ENCODE measurements around the gene PDE3A. TPM values are rescaled to one million over a fixed set of nuclear protein-coding genes. Genes with fewer than 3 reads are reported as not detected.

Gene PDE3A
- total RNA-seq, 1 experiment from 2014 or later, result 2.8 TPM

GRCh38 chr12:20508962-20509361 is 140.6 kb downstream of the PDE3A start (continued):
- TF ChIP-seq, protein P1, sequence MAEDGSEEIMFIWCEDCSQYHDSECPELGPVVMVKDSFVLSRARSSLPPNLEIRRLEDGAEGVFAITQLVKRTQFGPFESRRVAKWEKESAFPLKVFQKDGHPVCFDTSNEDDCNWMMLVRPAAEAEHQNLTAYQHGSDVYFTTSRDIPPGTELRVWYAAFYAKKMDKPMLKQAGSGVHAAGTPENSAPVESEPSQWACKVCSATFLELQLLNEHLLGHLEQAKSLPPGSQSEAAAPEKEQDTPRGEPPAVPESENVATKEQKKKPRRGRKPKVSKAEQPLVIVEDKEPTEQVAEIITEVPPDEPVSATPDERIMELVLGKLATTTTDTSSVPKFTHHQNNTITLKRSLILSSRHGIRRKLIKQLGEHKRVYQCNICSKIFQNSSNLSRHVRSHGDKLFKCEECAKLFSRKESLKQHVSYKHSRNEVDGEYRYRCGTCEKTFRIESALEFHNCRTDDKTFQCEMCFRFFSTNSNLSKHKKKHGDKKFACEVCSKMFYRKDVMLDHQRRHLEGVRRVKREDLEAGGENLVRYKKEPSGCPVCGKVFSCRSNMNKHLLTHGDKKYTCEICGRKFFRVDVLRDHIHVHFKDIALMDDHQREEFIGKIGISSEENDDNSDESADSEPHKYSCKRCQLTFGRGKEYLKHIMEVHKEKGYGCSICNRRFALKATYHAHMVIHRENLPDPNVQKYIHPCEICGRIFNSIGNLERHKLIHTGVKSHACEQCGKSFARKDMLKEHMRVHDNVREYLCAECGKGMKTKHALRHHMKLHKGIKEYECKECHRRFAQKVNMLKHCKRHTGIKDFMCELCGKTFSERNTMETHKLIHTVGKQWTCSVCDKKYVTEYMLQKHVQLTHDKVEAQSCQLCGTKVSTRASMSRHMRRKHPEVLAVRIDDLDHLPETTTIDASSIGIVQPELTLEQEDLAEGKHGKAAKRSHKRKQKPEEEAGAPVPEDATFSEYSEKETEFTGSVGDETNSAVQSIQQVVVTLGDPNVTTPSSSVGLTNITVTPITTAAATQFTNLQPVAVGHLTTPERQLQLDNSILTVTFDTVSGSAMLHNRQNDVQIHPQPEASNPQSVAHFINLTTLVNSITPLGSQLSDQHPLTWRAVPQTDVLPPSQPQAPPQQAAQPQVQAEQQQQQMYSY (CRISPR knock-in tag; IDR thresholded peaks at IDR 0.05), result no peak

GRCh38 chr12:20510811-20511210 is 142.5 kb downstream of the PDE3A start:
- H3K27ac Mint-ChIP-seq, result no peak overlapping the region
- CTCF ChIA-PET, result no interaction called here
- POLR2A ChIA-PET, result no interaction called here
- no peaks in the 10 kb centered on the region for H3K36me3 Mint-ChIP-seq
- ATAC-seq, result no peak
- H3K4me1 Mint-ChIP-seq, result peaks cover 7% of the 10 kb centered on the region; the same call in 1 of the 2 replicates
- TF ChIP-seq, protein P2, sequence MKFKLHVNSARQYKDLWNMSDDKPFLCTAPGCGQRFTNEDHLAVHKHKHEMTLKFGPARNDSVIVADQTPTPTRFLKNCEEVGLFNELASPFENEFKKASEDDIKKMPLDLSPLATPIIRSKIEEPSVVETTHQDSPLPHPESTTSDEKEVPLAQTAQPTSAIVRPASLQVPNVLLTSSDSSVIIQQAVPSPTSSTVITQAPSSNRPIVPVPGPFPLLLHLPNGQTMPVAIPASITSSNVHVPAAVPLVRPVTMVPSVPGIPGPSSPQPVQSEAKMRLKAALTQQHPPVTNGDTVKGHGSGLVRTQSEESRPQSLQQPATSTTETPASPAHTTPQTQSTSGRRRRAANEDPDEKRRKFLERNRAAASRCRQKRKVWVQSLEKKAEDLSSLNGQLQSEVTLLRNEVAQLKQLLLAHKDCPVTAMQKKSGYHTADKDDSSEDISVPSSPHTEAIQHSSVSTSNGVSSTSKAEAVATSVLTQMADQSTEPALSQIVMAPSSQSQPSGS (CRISPR knock-in tag; IDR thresholded peaks at IDR 0.05; ENCODE audit: borderline replicate concordance, low read depth), result no peak
- TF ChIP-seq ZNF512 (CRISPR knock-in tag; IDR thresholded peaks at IDR 0.05; ENCODE audit: borderline replicate concordance), result no peak
- no peak for TF ChIP-seq EMX1 (CRISPR knock-in tag; IDR thresholded peaks at IDR 0.05)
- TF ChIP-seq JUN (CRISPR knock-in tag; IDR thresholded peaks at IDR 0.05), result no peak
- no peak for TF ChIP-seq CBFB (CRISPR knock-in tag; IDR thresholded peaks at IDR 0.05; ENCODE audit: low read depth)
- TF ChIP-seq, protein P3, sequence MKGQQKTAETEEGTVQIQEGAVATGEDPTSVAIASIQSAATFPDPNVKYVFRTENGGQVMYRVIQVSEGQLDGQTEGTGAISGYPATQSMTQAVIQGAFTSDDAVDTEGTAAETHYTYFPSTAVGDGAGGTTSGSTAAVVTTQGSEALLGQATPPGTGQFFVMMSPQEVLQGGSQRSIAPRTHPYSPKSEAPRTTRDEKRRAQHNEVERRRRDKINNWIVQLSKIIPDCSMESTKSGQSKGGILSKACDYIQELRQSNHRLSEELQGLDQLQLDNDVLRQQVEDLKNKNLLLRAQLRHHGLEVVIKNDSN (CRISPR knock-in tag; IDR thresholded peaks at IDR 0.05), result no peak
- TF ChIP-seq, protein P4, sequence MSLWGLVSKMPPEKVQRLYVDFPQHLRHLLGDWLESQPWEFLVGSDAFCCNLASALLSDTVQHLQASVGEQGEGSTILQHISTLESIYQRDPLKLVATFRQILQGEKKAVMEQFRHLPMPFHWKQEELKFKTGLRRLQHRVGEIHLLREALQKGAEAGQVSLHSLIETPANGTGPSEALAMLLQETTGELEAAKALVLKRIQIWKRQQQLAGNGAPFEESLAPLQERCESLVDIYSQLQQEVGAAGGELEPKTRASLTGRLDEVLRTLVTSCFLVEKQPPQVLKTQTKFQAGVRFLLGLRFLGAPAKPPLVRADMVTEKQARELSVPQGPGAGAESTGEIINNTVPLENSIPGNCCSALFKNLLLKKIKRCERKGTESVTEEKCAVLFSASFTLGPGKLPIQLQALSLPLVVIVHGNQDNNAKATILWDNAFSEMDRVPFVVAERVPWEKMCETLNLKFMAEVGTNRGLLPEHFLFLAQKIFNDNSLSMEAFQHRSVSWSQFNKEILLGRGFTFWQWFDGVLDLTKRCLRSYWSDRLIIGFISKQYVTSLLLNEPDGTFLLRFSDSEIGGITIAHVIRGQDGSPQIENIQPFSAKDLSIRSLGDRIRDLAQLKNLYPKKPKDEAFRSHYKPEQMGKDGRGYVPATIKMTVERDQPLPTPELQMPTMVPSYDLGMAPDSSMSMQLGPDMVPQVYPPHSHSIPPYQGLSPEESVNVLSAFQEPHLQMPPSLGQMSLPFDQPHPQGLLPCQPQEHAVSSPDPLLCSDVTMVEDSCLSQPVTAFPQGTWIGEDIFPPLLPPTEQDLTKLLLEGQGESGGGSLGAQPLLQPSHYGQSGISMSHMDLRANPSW (CRISPR knock-in tag; conservative IDR thresholded peaks at IDR 0.05; ENCODE audit: low read depth), result no peak
- TF ChIP-seq IRF2 (CRISPR knock-in tag; IDR thresholded peaks at IDR 0.05; ENCODE audit: borderline replicate concordance, low read depth), result no peak
- no peak for TF ChIP-seq FOXP1 (CRISPR knock-in tag; IDR thresholded peaks at IDR 0.05; ENCODE audit: borderline replicate concordance)
- no peak for TF ChIP-seq ZNF425 (CRISPR knock-in tag; conservative IDR thresholded peaks at IDR 0.05)
- DNase-seq (ENCODE audit: low spot score), result no peak
- no peaks in the 10 kb centered on the region for H3K27me3 Mint-ChIP-seq (ENCODE audit: low read depth)
- H3K4me3 Mint-ChIP-seq, result no peak overlapping the region
- H3K9me3 Mint-ChIP-seq, result no peaks in the 10 kb centered on the region
